ENCODE results near the gene NARS2.
"Not testable (repeated sequence)": the region's sequence is repeated elsewhere in the genome, so short reads cannot be mapped to it uniquely, and the experiment has no call there.

The NARS2 gene

DNA sequence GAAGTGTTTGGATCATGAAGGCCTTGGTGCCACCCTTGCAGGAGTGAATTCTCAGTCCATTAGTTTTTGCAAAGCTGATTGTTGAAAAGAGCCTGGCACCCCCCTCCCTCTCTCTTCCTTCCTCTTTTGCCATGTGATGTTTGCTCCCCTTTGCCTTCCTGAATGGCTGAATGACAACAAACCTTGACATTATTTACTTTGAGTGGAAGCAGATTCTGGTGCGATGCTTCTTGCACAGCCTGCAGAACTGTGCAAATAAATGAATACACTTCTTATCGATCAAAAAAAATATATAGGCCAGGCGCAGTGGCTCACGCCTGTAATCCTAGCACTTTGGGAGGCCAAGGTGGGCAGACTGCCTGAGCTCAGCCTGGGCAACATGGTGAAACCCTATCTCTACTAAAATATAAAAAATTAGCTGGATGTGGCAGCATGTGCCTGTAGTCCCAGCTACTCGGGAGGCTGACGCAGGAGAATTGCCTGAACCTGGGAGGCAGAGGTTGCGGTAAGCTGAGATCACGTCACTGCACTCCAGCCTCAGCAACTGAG lies 2.0 kb upstream of the NARS2 start:
- DNase-seq (ENCODE audit: low read depth in 1 of 2, low spot score in 1 of 2) = no peak

DNA sequence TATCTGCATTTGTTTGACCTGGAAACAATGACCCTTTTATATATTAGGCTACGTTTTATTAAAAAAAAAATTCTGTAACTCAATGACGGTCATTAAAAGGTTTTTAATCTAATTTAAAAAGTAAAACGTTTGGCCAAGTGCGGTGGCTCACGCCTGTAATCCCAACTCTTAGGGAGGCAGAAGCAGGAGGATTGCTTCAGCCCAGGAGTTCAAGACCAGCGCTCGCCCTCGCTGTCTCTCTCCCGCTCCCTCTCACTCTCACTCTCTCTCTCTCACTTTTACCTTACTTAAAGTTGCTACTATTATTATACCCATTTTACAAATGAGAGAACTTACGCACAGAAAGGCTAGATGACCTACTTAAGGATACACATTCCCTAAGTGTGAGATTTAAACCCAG lies 814 bp upstream of the NARS2 start:
- no peak for DNase-seq (ENCODE audit: low read depth in 1 of 2, low spot score in 1 of 2)

DNA sequence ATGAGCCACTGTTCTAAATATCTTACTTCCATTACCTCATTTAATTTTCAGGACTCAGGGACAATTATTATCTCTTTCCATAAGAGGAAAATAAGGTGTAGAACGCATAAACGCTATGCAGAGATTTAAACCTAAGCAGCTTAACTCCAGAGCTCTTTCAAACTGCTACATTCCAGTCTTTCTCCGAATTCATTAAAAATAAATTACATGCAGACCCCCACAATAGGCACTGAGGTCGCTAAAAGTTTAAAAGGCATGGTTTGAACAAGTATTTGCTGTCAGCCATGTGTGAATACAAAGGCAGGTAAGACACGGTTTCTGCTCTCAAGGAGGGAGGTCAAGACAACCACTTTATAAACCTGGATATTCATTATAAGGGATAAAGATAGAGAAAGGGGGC lies 983 bp downstream of the NARS2 start:
- no peak for DNase-seq (ENCODE audit: low read depth in 1 of 2, low spot score in 1 of 2)

DNA sequence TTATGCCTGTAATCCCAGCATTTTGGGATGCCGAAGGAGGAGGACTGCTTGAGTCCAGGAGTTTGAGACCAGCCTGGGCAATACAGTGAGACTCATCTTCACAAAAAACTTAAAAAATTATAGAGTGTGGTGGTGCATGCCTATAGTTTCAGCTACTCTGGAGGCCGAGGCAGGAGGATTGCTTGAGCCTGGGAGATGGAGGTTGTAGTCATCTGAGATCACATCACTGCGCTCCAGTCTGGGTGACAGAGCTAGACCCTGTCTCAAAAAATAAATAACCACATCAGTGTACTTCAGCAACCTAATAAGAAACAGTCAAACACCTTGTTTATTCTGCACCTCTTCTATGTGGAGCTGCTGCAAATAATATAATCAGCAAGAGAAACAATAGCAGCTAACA lies 1.4 kb downstream of the NARS2 start:
- no peak for DNase-seq (ENCODE audit: low read depth in 1 of 2, low spot score in 1 of 2)

DNA sequence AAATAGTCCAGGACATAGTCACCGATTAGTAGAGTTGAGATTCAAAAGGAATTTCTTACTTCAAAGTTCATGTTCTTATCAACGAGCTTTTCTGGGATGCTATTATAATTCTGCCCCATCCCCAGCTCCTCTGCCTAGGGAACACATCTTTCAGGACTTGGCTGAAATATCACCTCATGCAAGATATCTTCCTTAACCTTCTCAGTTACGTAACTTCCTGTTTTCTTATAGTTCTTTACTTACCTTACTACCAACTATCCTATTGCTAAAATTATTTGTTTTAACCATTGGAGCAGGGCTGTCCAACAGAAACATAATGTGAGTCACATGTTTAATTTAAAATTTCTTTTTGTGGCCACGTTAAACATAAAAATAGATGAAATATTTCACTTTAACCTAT lies 2.3 kb downstream of the NARS2 start:
- no peak for DNase-seq (ENCODE audit: low read depth in 1 of 2, low spot score in 1 of 2)

DNA sequence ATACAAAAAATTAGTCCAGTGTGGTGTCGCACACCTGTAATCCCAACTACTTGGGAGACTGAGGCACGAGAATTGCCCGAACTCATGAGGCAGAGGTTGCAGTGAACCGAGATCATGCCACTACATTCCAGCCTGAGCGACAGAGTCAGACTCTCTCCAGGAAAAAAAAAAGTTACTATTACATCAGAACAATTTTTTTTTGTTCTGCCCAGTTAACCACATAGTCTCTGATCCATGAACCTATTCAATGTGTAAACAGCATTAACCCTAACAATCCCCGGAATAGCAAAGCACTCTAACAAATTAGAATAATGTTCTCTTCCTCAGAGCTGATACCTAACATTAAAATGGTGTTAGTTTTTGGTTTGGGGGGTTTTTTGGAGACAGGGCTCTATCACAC lies 4.6 kb downstream of the NARS2 start:
- DNase-seq (ENCODE audit: low read depth in 1 of 2, low spot score in 1 of 2) = no peak

DNA sequence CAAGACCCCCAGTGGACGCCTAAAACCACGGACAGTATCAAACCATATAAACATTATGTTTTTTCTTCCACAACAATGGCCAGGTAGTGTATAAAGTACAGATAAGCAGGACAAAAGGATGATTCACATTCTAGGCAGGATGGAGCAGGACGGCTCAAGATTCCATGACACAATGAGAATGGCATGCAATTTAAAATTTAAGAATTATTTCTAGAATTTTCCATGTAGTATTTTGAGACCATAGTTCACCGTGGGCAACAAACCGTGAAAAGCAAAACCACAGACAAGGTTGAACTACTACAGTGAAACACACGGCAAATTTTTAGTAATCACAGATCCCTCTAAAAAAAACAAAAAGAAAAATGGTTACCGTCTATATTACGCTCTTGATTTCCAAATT lies 7.5 kb downstream of the NARS2 start:
- DNase-seq (ENCODE audit: low read depth in 1 of 2, low spot score in 1 of 2) = no peak

DNA sequence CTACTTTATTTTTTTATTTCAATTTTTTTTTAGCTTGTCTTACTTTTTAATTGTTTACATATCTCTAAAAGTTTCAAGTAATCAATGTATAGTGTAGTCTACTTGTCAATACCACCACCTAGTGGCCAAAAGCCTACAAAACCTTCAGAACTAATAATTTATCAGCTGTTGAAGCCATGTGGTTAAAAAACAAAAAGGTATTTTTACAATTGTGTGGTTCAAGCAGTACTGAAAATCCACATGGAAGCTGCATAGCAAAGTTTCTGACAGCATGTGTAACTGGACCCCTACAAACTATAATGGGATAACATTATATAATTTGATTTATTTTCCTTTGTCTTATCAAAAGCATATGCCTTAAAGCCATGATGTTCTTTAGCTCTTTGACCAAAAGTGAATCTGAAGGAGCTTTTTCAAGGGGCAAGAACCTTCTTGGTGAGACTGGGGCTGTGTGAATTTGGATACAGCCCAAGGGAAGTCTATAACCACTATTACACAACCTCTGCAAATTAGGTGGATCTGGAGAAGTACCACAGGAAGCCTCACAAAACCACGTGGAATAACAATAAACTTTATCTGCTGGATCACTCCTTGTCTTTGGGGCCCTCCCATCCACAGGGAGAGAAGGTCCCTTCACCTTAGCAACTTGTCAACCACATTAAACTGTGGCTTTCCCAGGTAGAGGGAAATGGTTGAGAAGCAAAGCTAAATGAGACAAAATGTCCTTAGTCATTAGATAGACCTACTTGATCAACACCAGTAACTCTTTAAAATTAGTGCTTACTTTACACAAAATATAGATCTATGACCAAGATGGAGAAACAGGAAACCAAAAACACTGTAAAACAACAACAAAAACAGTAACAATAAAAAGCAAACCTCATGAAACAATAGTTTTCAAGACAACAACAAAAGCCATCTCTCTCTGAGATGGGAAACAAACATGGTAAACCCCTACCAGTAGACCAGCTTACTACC lies 9.9 kb downstream of the NARS2 start:
- peak in 1 of 2 donors; percentile 50 for DNase-seq (ENCODE audit: low read depth in 1 of 2, low spot score in 1 of 2)

DNA sequence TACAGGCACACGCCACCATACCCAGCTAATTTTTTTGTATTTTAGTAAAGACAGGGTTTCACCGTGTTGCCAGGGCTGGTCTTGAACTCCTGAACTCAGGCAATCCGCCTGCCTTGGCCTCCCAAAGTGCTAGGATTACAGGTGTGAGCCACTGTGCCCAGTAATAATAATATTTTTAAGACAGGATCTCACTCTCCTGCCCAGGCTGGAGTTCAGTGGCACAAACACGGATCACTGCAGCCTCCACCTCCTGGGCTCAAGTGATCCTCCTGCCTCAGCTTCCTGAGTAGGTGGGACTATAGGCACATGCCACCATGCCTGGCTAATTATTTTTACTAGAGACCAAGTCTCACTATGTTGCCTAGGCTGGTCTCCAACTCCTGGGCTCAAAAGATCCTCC lies 10.6 kb downstream of the NARS2 start:
- DNase-seq (ENCODE audit: low read depth in 1 of 2, low spot score in 1 of 2) = not testable (repeated sequence)

DNA sequence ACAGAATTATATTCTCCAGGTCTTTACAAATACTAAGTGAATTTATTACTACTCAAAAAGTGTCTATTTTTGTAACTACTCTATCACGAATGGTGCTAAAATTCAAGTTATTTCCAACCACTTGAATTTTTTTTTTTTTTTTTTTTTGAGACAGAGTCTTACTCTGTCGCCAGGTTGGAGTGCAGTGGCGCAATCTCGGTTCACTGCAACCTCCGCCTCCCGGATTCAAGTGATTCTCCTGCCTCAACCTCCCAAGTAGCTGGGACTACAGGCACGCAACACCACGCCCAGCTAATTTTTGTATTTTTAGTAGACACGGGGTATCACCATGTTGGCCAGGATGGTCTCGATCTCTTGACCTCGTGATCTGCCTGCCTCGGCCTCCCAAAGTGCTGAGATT lies 11.6 kb downstream of the NARS2 start:
- DNase-seq (ENCODE audit: low read depth in 1 of 2, low spot score in 1 of 2) = not testable (repeated sequence)

DNA sequence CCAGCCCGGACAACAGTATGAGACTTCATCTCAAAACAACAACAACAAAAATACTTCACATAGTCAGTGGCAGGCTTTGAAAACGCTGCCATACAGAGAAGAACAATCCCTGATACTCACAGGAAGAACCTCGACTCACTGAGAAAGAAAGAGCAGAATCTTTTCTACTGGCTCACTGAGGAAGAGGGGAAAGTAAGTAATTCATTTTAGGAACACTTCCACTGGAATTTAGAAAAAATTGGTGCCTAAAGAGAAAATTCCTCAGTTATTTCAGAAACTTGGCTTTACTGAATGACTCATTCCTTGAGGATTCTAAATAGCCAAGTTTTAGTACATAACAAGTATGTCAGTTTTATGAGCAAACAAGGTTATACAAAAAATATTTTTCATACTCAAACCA lies 12.3 kb downstream of the NARS2 start:
- DNase-seq (ENCODE audit: low read depth in 1 of 2, low spot score in 1 of 2) = no peak

DNA sequence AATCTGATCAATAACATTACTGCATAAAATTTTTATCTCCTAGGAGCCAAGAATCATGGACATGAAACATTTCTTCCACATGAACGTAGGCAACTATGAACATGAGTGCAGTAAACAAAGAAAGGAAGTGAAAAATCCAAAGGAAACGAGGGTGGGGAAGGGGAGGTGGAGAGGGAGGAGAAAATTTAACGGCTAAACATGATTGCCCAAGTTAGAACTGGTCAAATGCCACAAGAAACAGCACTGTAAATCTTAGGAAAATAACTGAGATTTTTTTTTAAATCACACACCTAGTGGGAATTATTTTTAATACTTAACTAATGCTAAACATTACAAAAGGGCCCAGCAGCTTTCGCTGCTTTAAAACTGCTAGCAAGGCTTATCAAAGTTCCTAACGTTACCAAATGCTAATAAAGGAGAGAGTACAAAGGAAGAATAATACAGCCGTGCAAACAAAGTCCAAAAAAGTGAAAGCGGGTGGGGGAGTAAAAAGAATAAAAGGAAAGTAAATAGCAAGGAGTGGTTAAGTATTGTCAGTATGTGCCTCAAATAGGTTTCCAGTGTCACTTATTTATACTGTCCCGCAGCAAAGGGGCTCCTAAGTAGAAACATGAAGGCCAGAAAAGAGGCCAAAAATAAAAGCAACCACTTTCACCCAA lies 13.7 kb downstream of the NARS2 start:
- DNase-seq (ENCODE audit: low read depth in 1 of 2, low spot score in 1 of 2) = no peak

DNA sequence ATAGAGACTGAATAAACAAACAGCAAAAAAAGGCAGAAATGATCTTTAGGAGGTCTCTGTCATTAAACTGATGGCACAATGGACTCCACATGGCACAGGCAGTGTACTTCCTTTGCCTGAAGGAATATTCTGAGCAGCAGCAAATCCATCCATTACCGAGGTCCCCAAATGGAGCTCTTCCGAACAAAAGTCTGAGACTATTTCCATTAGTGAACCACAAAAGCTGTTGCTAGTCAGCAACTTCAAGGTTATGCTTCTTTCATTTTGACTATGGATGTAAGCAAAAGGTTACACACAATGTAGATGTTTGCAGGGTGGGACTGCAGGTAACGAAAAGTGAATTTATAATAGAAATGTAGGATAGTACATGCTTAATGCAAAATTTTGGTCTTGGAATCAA lies 14.5 kb downstream of the NARS2 start:
- DNase-seq (ENCODE audit: low read depth in 1 of 2, low spot score in 1 of 2) = no peak

DNA sequence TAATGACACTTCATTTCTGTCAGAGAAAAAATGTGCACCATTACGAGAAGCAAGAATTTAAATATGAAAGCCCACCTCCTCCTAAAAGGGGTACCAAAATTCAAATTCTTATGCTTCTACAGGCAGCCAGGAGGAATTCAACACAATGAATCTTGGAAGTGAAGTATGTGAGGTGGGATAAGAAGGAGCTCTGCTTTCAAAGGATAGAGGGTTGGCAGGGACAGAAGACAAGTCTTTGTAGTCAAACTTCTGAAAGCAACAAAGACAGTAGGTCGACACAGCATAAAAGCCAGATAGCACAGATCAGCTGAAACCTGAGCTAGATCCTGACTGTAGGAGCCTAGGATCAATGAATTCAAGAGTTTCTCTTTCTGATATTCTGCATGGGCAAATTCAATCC lies 17.4 kb downstream of the NARS2 start:
- DNase-seq (ENCODE audit: low read depth in 1 of 2, low spot score in 1 of 2) = no peak

DNA sequence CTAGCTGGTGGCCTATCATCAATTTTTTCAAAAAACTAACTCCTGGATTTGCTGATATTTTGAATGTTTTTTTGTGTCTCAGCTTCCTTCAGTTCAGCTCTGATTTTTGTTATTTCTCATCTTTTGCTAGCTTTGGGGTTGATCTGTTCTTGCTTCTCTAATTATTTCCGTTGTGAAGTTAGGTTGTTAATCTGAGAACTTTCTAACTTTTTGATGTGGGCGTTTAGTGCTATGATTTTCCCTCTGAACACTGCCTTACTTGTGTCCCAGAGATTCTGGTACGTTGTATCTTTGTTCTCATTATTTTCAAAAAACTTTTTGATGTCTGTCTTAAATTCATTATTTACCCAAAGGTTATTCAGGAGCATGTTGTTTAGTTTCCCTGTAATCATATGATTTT lies 19.1 kb downstream of the NARS2 start:
- DNase-seq (ENCODE audit: low read depth in 1 of 2, low spot score in 1 of 2) = no peak

DNA sequence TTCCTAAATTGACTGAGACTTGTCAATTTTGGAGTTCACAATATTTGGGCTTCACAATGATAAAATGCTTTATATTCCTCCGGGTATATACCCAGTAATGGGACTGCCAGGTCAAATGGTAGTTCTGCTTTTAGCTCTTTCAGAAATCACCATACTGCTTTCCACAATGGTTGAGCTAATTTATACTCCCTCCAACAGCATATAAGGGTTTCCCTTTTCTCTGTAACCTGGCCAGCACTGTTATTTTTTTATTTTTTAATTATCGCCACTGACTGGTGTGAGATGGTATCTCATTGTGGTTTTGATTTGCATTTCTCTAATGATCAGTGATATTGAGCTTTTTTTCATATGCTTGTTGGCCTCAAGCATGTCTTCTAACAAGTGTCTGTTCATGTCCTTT lies 21.8 kb downstream of the NARS2 start:
- no peak for DNase-seq (ENCODE audit: low read depth in 1 of 2, low spot score in 1 of 2)

DNA sequence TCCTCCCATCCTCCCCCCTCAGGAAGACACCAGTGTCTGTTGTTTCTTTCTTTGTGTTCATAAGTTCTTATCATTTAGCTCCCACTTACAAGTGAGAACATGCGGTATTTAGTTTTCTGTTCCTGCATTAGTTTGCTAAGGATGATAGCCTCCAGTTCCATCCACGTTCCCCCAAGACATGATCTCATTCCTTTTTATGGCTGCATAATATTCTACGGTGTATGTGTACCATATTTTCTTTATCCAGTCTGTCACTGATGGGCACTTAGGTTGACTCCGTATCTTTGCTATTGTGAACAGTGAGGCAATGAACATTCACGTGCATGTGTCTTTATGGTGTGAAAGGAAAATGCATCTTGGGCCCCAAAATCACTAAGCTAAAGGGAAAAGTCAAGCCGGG lies 22.5 kb downstream of the NARS2 start:
- not testable (repeated sequence) for DNase-seq (ENCODE audit: low read depth in 1 of 2, low spot score in 1 of 2)

DNA sequence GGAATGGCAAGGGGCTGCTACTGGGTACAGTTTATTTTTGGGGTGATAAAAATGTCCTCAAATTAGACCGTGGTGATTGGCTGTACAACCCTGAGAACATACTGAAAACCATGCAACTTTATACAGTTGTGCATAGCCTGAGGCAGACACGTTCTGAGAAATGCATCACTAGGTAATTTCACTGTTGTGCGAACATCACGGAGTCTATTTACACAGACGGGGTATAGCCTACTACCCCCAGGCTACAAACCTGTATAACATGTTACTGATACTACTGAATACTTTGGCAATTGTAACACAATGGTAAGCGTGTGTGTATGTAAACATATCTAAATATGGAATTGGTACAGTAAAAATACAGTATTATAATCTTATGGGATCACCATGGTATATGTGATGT lies 23.6 kb downstream of the NARS2 start:
- DNase-seq (ENCODE audit: low read depth in 1 of 2, low spot score in 1 of 2) = no peak

DNA sequence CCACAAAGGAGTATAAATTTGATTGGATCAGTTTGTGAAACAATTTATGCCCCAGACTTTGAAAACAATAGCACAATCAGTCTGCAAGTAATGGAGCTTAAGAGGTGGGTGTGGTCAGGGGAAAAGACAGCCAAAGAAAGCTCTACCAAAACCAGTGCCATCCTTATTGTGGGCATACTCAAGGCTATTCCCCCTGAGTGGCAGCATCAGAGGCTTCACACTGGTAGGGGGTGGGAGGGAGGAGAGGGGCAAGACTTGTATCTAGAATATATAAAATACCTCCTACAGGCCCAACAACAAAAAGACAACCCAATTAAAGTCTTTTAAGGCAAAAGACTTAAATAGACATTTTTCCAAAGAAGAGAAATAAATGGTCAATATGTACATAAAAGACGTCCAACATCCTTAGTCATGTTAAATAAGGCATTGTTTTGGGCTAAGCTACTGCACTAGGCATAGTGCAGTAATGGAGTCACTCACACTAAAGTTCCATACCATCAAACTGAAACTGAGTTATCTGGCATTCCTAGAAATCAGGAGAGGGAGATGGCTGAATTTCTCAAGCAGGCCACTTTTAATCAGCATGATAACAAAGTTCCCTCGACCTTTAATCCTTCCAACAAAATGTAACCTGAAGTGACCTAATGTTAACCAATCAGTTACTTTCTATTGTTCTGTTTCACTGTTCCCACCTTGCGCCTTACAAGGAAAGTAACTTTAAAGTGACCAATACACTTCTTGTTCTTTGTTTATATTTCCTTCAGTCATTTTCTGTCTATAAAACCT lies 24.8 kb downstream of the NARS2 start:
- no peak for DNase-seq (ENCODE audit: low read depth in 1 of 2, low spot score in 1 of 2)

DNA sequence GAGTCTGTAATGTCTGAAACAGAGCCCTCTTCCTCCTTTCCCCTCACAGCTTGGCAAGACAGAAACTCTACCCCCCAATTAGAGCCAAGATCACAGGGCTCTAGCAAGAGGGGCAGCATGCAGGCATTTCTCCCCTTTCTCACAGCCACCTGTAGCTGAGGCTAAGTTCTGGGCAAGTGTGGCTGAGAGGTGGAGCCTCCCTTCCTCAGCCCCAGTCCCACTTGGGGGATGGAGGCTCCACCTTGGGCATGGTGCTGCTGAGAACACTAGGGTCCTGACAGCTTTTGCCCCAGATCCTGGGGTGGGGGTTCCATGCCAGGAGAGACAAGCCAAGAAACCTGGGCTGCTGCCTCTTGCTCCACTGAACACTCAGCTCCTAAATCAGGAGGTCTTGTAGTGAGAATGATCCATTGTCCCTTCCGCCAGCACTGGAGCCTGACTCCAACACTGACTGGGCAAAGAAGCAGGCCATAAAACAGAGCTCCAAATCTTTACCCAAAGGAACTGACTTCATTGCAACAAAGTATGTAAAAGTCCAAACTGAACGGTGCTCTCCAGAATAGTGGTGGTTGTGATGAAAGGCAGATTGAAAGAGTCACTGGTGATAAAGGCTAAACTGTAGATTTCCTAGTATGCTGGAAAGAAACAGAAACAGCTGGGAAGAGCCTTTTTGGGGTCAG lies 25.6 kb downstream of the NARS2 start:
- DNase-seq (ENCODE audit: low read depth in 1 of 2, low spot score in 1 of 2) = no peak

Data from activated CD4-positive, alpha-beta T cell treated with anti-CD3 and anti-CD28 coated beads, Interleukin-2, amount 50 U/mL, for 24 hours (primary cell).